Parathyroid adenoma (tissue), 2 donors: Measurements from ENCODE around the gene PRKCE.

Experiments
- H2AFZ ChIP-seq: fragments of 300-600 bp; sonication (generic); one replicate; pipeline ENCODE4 v1.7.0; 2017; ENCODE audit warnings: antibody characterized with exemption, mild to moderate bottlenecking
- H3K27ac ChIP-seq: fragments of 300-600 bp; sonication (generic); one replicate; pipeline ENCODE4 v1.7.0; 2017
- H3K27me3 ChIP-seq: fragments of 300-600 bp; sonication (generic); one replicate; pipeline ENCODE4 v1.7.0; 2017; ENCODE audit warnings: low read length; ENCODE audit not compliant: control insufficient read depth, insufficient read depth
- H3K36me3 ChIP-seq: fragments of 300-600 bp; sonication (generic); one replicate; pipeline ENCODE4 v1.7.0; 2017; ENCODE audit warnings: low read length; ENCODE audit not compliant: control insufficient read depth, insufficient read depth
- H3K4me1 ChIP-seq: fragments of 300-600 bp; sonication (generic); one replicate; pipeline ENCODE4 v1.7.0; 2017; ENCODE audit warnings: control low read depth
- H3K4me2 ChIP-seq: fragments of 300-600 bp; sonication (generic); one replicate; pipeline ENCODE4 v1.7.0; 2017; ENCODE audit warnings: low read length
- H3K4me3 ChIP-seq: fragments of 300-600 bp; sonication (generic); one replicate; pipeline ENCODE4 v1.7.0; 2017; ENCODE audit warnings: low read depth, low read length
- H3K79me2 ChIP-seq: fragments of 300-600 bp; sonication (generic); one replicate; pipeline ENCODE4 v1.7.0; 2017; ENCODE audit warnings: control low read depth
- H3K9ac ChIP-seq: fragments of 300-600 bp; sonication (generic); one replicate; pipeline ENCODE4 v1.7.0; 2017; ENCODE audit warnings: mild to moderate bottlenecking
- H3K9me3 ChIP-seq: fragments of 300-600 bp; sonication (generic); one replicate; pipeline ENCODE4 v1.7.0; 2017; ENCODE audit warnings: low read length; ENCODE audit not compliant: control insufficient read depth
- TF ChIP-seq, protein P1 (sequence below): fragments of 300-600 bp; sonication (generic); IDR thresholded peaks from one replicate; pipeline ENCODE4 v1.7.0; 2017; ENCODE audit warnings: antibody characterized with exemption, mild to moderate bottlenecking
- donor health status: primary hyperparathyroidism.

The PRKCE gene

GRCh38 chr2:45789317-45789716 lies 137.8 kb downstream of the PRKCE start:
- H3K4me2 ChIP-seq = no peak overlapping the region
- H3K27me3 ChIP-seq = no peaks in the 10 kb centered on the region
- no peaks in the 10 kb centered on the region for H3K9me3 ChIP-seq
- TF ChIP-seq, protein P1, sequence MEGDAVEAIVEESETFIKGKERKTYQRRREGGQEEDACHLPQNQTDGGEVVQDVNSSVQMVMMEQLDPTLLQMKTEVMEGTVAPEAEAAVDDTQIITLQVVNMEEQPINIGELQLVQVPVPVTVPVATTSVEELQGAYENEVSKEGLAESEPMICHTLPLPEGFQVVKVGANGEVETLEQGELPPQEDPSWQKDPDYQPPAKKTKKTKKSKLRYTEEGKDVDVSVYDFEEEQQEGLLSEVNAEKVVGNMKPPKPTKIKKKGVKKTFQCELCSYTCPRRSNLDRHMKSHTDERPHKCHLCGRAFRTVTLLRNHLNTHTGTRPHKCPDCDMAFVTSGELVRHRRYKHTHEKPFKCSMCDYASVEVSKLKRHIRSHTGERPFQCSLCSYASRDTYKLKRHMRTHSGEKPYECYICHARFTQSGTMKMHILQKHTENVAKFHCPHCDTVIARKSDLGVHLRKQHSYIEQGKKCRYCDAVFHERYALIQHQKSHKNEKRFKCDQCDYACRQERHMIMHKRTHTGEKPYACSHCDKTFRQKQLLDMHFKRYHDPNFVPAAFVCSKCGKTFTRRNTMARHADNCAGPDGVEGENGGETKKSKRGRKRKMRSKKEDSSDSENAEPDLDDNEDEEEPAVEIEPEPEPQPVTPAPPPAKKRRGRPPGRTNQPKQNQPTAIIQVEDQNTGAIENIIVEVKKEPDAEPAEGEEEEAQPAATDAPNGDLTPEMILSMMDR = no peak
- H3K79me2 ChIP-seq = peaks cover 62% of the 10 kb centered on the region
- no peak overlapping the region for H2AFZ ChIP-seq
- no peak overlapping the region for H3K9ac ChIP-seq
- no peaks in the 10 kb centered on the region for H3K36me3 ChIP-seq
- H3K4me3 ChIP-seq = no peak overlapping the region
- H3K4me1 ChIP-seq = peaks cover 25% of the 10 kb centered on the region
- H3K27ac ChIP-seq = no peak overlapping the region

GRCh38 chr2:45789961-45790723 lies 138.7 kb downstream of the PRKCE start:
- peaks cover 70% of the 10 kb centered on the region for H3K79me2 ChIP-seq
- no peaks in the 10 kb centered on the region for H3K27me3 ChIP-seq
- no peak overlapping the region for H3K4me3 ChIP-seq
- H3K36me3 ChIP-seq = no peaks in the 10 kb centered on the region
- H3K4me1 ChIP-seq = peaks cover 25% of the 10 kb centered on the region
- no peaks in the 10 kb centered on the region for H3K9me3 ChIP-seq
- no peak overlapping the region for H3K9ac ChIP-seq
- no peak overlapping the region for H3K4me2 ChIP-seq
- H3K27ac ChIP-seq = no peak overlapping the region
- TF ChIP-seq, protein P1 = no peak
- no peak overlapping the region for H2AFZ ChIP-seq

DNA sequence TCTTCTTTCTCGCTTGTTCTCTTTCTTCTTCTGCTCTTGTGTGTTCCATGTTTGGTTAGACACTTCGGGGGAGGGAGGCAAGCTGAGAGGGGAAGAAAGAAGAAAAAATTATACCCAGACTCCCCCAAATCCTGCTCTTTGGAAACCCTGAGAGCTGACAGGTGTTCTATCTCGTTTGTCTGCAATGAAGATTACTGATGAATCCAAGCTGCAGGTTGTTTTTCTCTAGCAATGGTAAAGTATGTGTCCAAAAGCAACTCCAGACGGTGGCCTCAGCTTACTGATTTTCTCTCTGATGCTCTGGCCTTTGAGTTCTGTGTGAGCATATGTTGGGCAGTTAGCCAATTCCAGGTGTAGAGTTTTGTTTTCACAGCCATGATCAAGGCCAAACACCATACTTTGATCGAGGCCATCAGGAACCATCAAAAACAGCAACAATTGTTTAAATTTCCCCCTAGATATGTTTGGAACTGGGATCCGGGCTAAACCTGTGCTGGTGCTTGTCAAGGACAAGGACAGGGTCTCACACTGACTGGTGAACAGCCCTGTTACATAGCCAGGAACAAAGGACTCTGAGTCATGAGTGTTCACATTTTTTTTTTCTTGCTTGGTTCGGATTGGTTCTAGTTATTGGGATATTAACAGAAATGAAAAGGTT lies 142.0 kb downstream of the PRKCE start:
- no peaks in the 10 kb centered on the region for H3K9me3 ChIP-seq
- peaks cover 83% of the 10 kb centered on the region for H3K79me2 ChIP-seq
- H3K4me3 ChIP-seq = no peak overlapping the region
- no peaks in the 10 kb centered on the region for H3K36me3 ChIP-seq
- TF ChIP-seq, protein P1 = no peak
- H2AFZ ChIP-seq = no peak overlapping the region
- H3K9ac ChIP-seq = no peak overlapping the region
- no peak overlapping the region for H3K27ac ChIP-seq
- no peak overlapping the region for H3K4me2 ChIP-seq
- H3K27me3 ChIP-seq = no peaks in the 10 kb centered on the region
- peaks cover 17% of the 10 kb centered on the region for H3K4me1 ChIP-seq

DNA sequence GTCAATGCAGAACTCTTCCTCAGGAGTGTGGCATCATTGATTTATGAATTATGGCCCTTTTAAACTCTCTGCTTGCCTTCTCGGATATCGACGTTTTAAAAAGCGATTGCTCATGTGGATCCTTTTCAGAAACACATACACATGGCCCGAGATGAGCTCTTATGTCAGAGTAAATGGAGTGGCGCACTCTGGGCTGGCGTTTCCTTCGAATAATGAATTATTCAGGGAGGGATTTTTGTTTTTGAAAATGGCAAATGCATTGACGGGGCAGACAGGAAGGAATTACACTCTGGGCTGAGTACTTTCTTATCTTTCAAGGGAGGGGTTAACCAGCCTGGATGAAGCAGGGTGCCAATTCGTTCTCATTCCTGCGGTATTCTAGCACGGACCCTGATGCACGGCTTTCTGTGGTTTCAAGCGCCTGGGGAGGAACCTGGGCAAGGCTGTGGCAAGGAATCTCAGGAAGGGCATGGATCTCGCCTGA lies 142.7 kb downstream of the PRKCE start:
- peaks cover 17% of the 10 kb centered on the region for H3K4me1 ChIP-seq
- H3K27me3 ChIP-seq = no peaks in the 10 kb centered on the region
- no peak overlapping the region for H3K27ac ChIP-seq
- H3K4me2 ChIP-seq = no peak overlapping the region
- no peak overlapping the region for H3K4me3 ChIP-seq
- H3K9ac ChIP-seq = no peak overlapping the region
- no peak overlapping the region for H2AFZ ChIP-seq
- no peaks in the 10 kb centered on the region for H3K9me3 ChIP-seq
- H3K36me3 ChIP-seq = no peaks in the 10 kb centered on the region
- TF ChIP-seq, protein P1 = no peak
- H3K79me2 ChIP-seq = peaks cover 79% of the 10 kb centered on the region
